H1 (cell line): ENCODE results near the gene RNU7-1. TPM values are rescaled to one million over a fixed set of nuclear protein-coding genes. Genes with fewer than 3 reads are reported as not detected.

Experiments
- ATF2 ChIP-seq: IDR thresholded peaks from 2 replicates; pipeline ENCODE4 v1.6.1; 2012; ENCODE audit warnings: low read length, inconsistent platforms
- BACH1 ChIP-seq: IDR thresholded peaks from 2 replicates; pipeline ENCODE4 v1.6.1; 2012; ENCODE audit warnings: low read length, improper control_type of control experiment
- BRCA1 ChIP-seq: IDR thresholded peaks from 2 replicates; pipeline ENCODE4 v1.6.1; 2012; ENCODE audit warnings: low read depth, low read length, improper control_type of control experiment
- CBX8 ChIP-seq: fragments of 300-800, 300-1000 bp; sonication (generic); IDR thresholded peaks from 2 replicates; pipeline ENCODE4 v1.7.1; 2016; ENCODE audit warnings: low read depth, low read length, borderline replicate concordance
- CEBPB ChIP-seq: IDR thresholded peaks from 2 replicates; pipeline ENCODE4 v1.6.1; 2012; ENCODE audit warnings: low read depth, low read length
- EGR1 ChIP-seq: IDR thresholded peaks from 2 replicates; pipeline ENCODE4 v1.6.1; 2011; ENCODE audit warnings: low read depth, low read length, borderline replicate concordance
- FOSL1 ChIP-seq: IDR thresholded peaks from 2 replicates; pipeline ENCODE4 v1.6.1; 2011; ENCODE audit warnings: mild to moderate bottlenecking, low read depth, low read length, moderate library complexity; ENCODE audit not compliant: insufficient read depth
- GTF2F1 ChIP-seq: IDR thresholded peaks from 2 replicates; pipeline ENCODE4 v1.6.1; 2012; ENCODE audit warnings: low read depth, low read length, improper control_type of control experiment, borderline replicate concordance
- HDAC6 ChIP-seq: IDR thresholded peaks from one replicate; pipeline ENCODE4 v1.7.1; 2012; ENCODE audit warnings: low read depth, mild to moderate bottlenecking, inconsistent platforms, low read length, moderate library complexity
- JUND ChIP-seq: IDR thresholded peaks from 2 replicates; pipeline ENCODE4 v1.6.1; 2011; ENCODE audit warnings: mild to moderate bottlenecking, improper control_type of control experiment, low read length
- PHF8 ChIP-seq: fragments of 200-600 bp; sonication (generic); conservative IDR thresholded peaks from 2 replicates; pipeline ENCODE4 v1.7.1; 2012; ENCODE audit warnings: low read depth, mild to moderate bottlenecking, inconsistent platforms, low read length, moderate library complexity
- POLR2A ChIP-seq, 2 experiments: IDR thresholded peaks; 1 replicate in 1 of 2; 2 replicates in 1 of 2; pipeline ENCODE4 v1.6.1; 2011; ENCODE audit warnings: low read depth in 2 of 2, low read length in 2 of 2, mild to moderate bottlenecking in 2 of 2; ENCODE audit errors: control extremely low read depth in 1 of 2
- POU5F1 ChIP-seq: IDR thresholded peaks from 2 replicates; pipeline ENCODE4 v1.6.1; 2011; ENCODE audit warnings: low read depth, mild to moderate bottlenecking, low read length, moderate library complexity
- RAD21 ChIP-seq, 2 experiments: IDR thresholded peaks in 1 of 2; conservative IDR thresholded peaks in 1 of 2; 2 replicates each; pipeline ENCODE4 v1.6.1; 2011; ENCODE audit warnings: low read depth in 2 of 2, low read length in 2 of 2, improper control_type of control experiment in 1 of 2, inconsistent platforms in 1 of 2, mild to moderate bottlenecking in 1 of 2, moderate library complexity in 1 of 2
- RNF2 ChIP-seq: fragments of 200-900, 300-1000 bp; sonication (generic); IDR thresholded peaks from 2 replicates; pipeline ENCODE4 v1.7.1; 2016; ENCODE audit warnings: borderline replicate concordance, low read depth, mild to moderate bottlenecking, antibody characterized with exemption, low read length; ENCODE audit not compliant: poor library complexity, severe bottlenecking; ENCODE audit errors: missing control alignments
- SIN3A ChIP-seq, 2 experiments: IDR thresholded peaks in 1 of 2; conservative IDR thresholded peaks in 1 of 2; 2 replicates each; pipeline ENCODE4 v1.6.1; 2011 to 2012; ENCODE audit warnings: low read length in 2 of 2, improper control_type of control experiment in 1 of 2, low read depth in 1 of 2, mild to moderate bottlenecking in 1 of 2
- SP1 ChIP-seq: IDR thresholded peaks from 2 replicates; pipeline ENCODE4 v1.6.1; 2011; ENCODE audit warnings: low read depth, low read length
- SUZ12 ChIP-seq: fragments of 200-600 bp; sonication (generic); IDR thresholded peaks from 2 replicates; pipeline ENCODE4 v1.6.1; 2012; ENCODE audit warnings: mild to moderate bottlenecking, inconsistent platforms, low read length, moderate library complexity, mixed read lengths
- TAF1 ChIP-seq: IDR thresholded peaks from 2 replicates; pipeline ENCODE4 v1.6.1; 2011; ENCODE audit warnings: mild to moderate bottlenecking, low read depth, low read length
- USF2 ChIP-seq: IDR thresholded peaks from 2 replicates; pipeline ENCODE4 v1.6.1; 2011; ENCODE audit warnings: low read length, improper control_type of control experiment
- polyA plus RNA-seq, 7 experiments: library from polyadenylated mRNA; depleted of rRNA in 3 of 7; stranded (reverse) in 5 of 7; unstranded in 2 of 7; fragments of >200 nt in 5 of 7; fragments of 200-250 nt in 2 of 7; gene quantifications; 1 replicate in 5 of 7; 2 replicates in 1 of 7; 4 replicates in 1 of 7; pipeline versions ENCODE4 v1.2.1 to v1.2.3, GENCODE V29; 2011 to 2013; ENCODE audit warnings: missing spikeins in 2 of 7, mixed read lengths in 2 of 7
- total RNA-seq: library from RNA; stranded (reverse); fragmentation: NEBNext Ultra II Directional; extraction: Animal tissue kit (Norgen Biotek cat#: 25700); gene quantifications from 2 replicates; pipeline ENCODE4 v1.2.1, GENCODE V29; 2021

The RNU7-1 gene
- total and polyA plus RNA-seq, 2 of the 8 experiments (the other 6 are each of a cell fraction or from before 2014, with no cell fraction given), result not detected

DNA sequence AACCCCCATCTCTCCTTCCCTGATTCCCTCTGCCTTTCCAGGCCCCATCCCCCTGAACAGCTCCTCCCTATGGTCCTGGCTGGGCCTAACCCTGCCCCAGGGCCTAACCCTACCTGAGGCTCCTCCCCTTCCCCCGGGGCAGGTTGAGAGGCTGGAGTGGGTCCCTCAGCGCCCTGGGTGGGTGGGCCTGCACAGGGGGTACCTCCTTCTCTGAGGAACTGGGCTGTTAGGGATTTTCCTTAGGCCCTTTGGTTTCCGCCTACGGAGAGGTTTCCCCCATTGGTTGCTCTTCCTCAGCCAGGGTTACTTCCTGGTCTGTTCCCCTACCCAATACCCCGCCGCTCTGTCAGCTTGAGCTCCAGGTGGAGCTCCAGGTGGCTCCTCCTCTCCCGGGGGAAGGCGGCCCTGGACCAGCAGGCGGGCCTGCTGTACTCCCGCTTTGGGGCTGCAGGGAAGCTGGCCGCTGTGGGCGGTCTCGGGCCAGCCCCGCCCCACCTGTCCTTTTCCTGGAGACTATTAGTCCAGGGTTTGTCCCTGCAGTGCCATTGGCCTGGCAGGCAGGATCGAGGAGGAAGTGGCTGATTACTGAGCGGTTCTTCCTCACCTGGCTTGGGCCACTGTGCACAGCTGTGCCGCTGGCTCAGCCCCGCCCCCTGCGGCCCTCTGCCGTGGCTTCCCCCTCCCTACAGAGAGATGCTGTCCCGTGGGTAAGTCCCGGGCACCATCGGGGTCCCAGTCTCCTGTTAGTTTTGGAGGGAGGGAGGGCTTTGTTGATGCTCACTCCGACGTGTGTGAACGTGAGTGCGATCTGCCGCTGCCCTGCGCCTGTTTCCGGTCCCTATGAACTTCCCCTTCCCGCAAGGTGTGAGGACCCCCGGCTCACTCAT is 2.7 kb downstream of the RNU7-1 start (continued):
- TF ChIP-seq BACH1, result no peak
- TF ChIP-seq CEBPB, result no peak
- no peak for TF ChIP-seq CBX8
- 0 out of 4 replicates have a peak, but pooled peaks have one; percentile 16 to 42 for TF ChIP-seq SIN3A (conservative IDR thresholded peaks at IDR 0.05 in 1 of 2, IDR thresholded peaks at IDR 0.05 in 1 of 2; ENCODE audit: low read depth in 1 of 2, low read length in 2 of 2)
- no peak for TF ChIP-seq SUZ12
- no peak for TF ChIP-seq BRCA1
- TF ChIP-seq RNF2, result no peak
- 0 out of 2 replicates have a peak, but pooled peaks have one; percentile 59 for TF ChIP-seq TAF1
- TF ChIP-seq POLR2A (IDR thresholded peaks at IDR 0.05; ENCODE audit: control extremely low read depth in 1 of 2, low read depth in 2 of 2, low read length in 2 of 2), result peak in 1 of 2 experiments; percentile 46; a peak in 2 of 3 replicates
- TF ChIP-seq GTF2F1, result no peak; the same call in 1 of the 2 replicates
- TF ChIP-seq EGR1, result peak; percentile 22; the same call in 1 of the 2 replicates
- TF ChIP-seq ATF2, result 0 out of 2 replicates have a peak, but pooled peaks have one; percentile 65
- TF ChIP-seq PHF8, result peak; percentile 49; the same call in 1 of the 2 replicates
- TF ChIP-seq FOSL1, result no peak
- no peak for TF ChIP-seq POU5F1
- TF ChIP-seq USF2, result no peak
- TF ChIP-seq HDAC6, result no peak
- peak in 1 of 2 experiments; percentile 3; a peak in 1 of 4 replicates for TF ChIP-seq RAD21 (IDR thresholded peaks at IDR 0.05 in 1 of 2, conservative IDR thresholded peaks at IDR 0.05 in 1 of 2; ENCODE audit: low read depth in 2 of 2, low read length in 2 of 2)
- no peak for TF ChIP-seq SP1
- no peak for TF ChIP-seq JUND
